Astrocyte of the spinal cord (primary cell): ENCODE measurements around the gene PIK3C3.

Experiments
- DNase-seq: peaks from one replicate; pipeline ENCODE4 v3.0.0; 2011; ENCODE audit warnings: low read depth, low spot score
- H3K4me3 ChIP-seq: 2 replicates; pipeline ENCODE4 v1.5.1; 2011; ENCODE audit warnings: low read depth, mild to moderate bottlenecking, low read length, moderate library complexity
- CTCF ChIP-seq: IDR thresholded peaks from 2 replicates; pipeline ENCODE4 v1.5.1; 2012; ENCODE audit warnings: low read depth, mild to moderate bottlenecking, low read length, inconsistent platforms
- in situ Hi-C: cut with HindIII; loops from 2 replicates; pipeline ENCODE4 v1.10.0; 2017; ENCODE audit warnings: low sequenced_read_pairs

The PIK3C3 gene

GRCh38 chr18:41922841-41923240 lies 32.2 kb upstream of the PIK3C3 start:
- H3K4me3 ChIP-seq, result no peak overlapping the region
- no peak for TF ChIP-seq CTCF
- no peak for DNase-seq
- in situ Hi-C loops, result no loop called here

GRCh38 chr18:41923446-41923845 lies 31.6 kb upstream of the PIK3C3 start:
- in situ Hi-C loops, result no loop called here
- H3K4me3 ChIP-seq, result no peak overlapping the region
- TF ChIP-seq CTCF, result no peak
- no peak for DNase-seq

- TF ChIP-seq CTCF, result no peak
- in situ Hi-C loops, result no loop called here
- no peak for DNase-seq
- no peak overlapping the region for H3K4me3 ChIP-seq
Measured at GRCh38 chr18:41928581-41928980, 26.5 kb upstream of the PIK3C3 start.

- no peak for TF ChIP-seq CTCF
- in situ Hi-C loops, result no loop called here
- DNase-seq, result no peak
- no peak overlapping the region for H3K4me3 ChIP-seq
Measured at GRCh38 chr18:41932899-41933298, 22.1 kb upstream of the PIK3C3 start.

GRCh38 chr18:41933778-41934177 lies 21.3 kb upstream of the PIK3C3 start:
- no peak for TF ChIP-seq CTCF
- no peak for DNase-seq
- H3K4me3 ChIP-seq, result no peak overlapping the region
- in situ Hi-C loops, result no loop called here

- no peak for TF ChIP-seq CTCF
- DNase-seq, result peak; percentile 35
- no peak overlapping the region for H3K4me3 ChIP-seq
- in situ Hi-C loops, result no loop called here
Measured at GRCh38 chr18:41936471-41937134, 18.4 kb upstream of the PIK3C3 start.
